Stimulated activated CD4-positive, alpha-beta T cell treated with anti-CD3 and anti-CD28 coated beads, Interleukin-4, amount 100 ng/mL, for 48 hours (primary cell): ENCODE measurements around the gene IFNL1.
"Not testable (repeated sequence)": the region's sequence is repeated elsewhere in the genome, so short reads cannot be mapped to it uniquely, and the experiment has no call there.

Source experiments
- DNase-seq, 2 donors: peaks; one replicate each; pipeline ENCODE4 v3.0.0-alpha.2; 2020; ENCODE audit warnings: low read depth in 2 of 2

Gene IFNL1

DNA sequence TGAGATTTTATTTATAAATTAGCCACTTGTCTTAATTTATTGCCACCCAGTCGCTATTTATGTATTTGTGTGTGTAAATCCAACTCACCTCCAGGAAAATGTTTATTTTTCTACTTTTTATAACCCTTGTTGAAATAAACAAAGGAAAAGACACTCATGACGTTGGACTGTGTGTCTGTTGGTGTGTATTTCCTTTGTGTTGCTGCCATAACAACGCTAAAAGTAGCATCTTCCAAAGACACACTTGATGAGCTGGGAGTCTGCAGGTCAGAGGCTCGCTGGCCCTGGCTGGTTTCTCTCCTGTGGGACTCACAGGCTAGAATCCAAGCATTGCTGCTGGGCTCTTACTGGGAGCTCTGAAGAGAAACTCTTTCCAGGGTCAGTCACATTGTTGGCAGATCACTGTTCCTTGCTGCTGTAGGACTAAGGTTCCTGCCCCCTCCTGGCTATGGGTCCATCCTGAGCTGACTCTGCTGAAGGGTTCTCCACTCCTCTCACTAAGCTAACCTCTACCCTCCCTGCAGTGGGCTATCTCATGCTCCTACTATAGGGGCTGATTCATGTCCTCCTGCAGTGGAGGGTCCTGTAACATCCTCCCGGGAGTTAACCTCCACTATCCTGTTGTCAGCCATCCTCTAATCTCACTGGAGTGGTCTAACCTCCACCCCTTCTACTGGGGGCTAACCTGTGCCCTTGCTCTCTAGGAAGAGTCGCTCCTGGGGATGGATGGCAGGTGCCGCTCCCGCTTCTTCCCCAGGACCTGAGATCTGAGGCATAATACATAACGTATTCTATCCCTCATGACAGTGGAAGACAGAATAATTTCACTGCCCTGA lies 26.0 kb upstream of the IFNL1 start:
- DNase-seq, result no peak

DNA sequence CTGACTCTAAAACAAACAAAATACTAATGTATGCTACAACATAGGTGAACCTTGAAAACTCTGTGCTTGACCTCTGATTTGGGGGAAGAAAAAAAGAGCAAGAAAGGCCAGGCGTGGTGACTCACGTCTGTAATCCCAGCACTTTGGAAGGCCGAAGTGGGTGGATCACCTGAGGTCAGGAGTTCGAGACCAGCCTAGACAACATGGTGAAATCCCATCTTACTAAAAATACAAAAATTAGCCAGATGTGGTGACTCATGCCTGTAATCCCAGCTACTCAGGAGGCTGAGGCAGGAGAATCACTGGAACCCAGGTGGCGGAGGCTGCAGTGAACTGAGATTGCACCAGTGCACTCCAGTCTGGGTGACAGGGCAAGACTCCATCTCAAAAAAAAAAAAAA lies 22.3 kb upstream of the IFNL1 start:
- not testable (repeated sequence) for DNase-seq

DNA sequence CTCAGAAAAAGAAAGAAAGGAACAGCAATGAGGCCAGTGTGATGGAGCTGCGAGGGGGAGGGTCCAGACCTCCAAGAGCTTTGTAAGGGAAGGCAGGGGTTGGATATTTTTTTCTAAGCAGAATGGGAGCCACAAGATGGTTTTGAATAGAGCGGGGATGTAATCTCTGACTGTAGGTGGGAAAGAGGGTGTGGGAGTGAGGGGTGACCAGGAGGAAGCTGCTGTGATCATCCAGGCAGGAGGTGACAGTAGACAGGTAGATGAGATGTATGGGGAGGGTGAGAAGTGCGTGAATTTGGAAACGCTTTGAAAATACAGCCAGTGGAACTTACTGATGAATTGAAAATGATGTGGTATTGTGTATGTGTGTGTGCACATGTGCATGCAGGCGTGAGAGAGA lies 20.6 kb upstream of the IFNL1 start:
- no peak for DNase-seq

- no peak for DNase-seq
Measured at GRCh38 chr19:39276740-39277139, 19.5 kb upstream of the IFNL1 start.

DNA sequence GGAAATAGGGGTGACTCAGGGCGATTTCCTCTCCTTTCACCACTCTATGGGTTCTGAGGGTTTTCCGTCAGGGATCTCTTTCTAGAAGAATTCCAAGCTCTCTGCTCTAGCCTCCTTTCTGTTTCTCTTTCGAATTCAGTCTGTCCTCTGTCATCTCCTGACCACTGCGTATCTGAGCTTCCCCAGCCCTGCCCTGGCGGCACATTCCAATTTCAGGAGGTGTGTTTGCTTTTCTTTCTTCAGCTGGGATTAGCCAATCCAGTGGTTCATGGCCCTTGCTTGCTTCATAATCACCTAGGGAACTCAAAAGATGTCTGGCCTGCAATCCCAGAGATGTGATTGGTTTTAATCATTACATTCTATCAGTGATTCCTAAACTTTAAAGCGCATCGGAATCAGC lies 18.6 kb upstream of the IFNL1 start:
- DNase-seq, result no peak

DNA sequence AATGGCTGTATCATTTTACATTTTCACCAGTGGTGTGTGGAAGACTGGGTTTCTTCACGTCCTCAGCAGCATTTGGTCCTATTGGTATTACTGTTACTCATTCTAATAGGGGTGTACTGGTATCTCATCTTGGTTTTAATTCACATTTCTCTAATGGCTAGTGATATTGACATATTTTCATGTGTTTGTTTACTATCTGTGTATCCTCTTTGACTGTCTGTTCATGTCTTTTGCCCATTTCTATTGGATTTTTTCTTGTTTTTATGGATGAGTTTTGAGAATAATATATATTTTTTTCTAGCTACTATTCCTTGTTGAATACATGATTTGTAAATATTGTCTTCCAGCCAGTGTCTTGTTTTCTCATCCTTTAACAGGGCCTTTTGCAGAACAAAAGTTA lies 14.2 kb upstream of the IFNL1 start:
- DNase-seq, result no peak

- no peak for DNase-seq
Measured at GRCh38 chr19:39284032-39284431, 12.2 kb upstream of the IFNL1 start.

DNA sequence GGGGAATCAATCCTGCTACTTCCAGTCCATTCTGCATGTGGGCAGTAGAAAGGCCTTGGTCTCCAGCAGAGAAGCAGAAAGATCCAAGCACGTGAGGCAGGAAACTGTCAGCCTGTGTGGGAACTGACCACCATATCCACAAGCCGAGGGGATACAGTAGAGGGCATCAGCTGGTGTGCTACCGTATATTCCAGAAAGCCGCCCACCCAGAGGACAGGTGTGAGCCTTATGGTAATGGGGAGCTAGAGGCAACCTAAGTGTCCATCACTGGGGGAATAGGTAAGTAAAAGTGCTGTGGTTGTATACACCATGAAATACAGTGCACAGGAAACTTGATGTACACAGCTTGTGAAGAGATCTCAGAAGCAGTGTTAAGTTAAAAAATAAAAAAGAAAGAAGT lies 2.8 kb upstream of the IFNL1 start:
- no peak for DNase-seq

DNA sequence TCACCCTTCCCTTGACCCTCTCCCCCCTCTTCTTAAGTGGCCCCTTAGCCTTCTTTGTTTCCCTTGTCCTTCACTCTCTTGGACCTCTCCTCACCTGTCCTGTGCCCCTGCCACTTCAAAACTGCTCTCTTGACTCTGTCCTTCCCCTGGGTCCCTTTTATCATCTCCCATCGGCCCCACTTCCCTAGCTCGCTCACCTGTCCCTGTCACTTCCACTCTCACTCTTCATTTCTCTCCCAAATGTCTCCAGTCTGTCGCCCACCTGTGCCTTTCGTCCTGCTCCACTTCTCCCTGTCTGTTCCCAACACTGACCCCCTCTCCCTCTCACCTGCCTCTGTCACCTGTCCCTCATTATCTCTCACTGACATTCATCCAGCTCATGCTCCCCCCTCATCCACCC lies 699 bp downstream of the IFNL1 start:
- no peak for DNase-seq

- DNase-seq, result peak; percentile 13 to 22
Measured at GRCh38 chr19:39297931-39298634, 1.9 kb downstream of the IFNL1 start.

DNA sequence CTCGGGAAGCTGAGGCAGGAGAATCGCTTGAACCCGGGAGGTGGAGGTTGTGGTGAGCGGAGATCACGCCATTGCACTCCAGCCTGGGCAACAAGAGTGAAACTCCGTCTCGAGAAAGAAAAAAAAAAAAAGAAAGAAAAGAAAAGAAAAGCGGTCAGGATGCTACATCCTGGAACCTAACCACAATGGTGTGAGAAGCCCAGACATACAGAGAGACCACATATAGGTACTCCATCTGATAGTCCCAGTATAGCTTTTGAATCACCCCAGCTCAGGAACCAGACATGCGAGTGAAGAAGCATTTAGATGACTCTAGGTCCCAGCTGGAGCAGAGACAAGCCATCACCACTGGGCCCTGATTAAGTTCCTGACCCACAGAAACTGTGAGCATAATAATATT lies 3.2 kb downstream of the IFNL1 start:
- DNase-seq, result no peak

DNA sequence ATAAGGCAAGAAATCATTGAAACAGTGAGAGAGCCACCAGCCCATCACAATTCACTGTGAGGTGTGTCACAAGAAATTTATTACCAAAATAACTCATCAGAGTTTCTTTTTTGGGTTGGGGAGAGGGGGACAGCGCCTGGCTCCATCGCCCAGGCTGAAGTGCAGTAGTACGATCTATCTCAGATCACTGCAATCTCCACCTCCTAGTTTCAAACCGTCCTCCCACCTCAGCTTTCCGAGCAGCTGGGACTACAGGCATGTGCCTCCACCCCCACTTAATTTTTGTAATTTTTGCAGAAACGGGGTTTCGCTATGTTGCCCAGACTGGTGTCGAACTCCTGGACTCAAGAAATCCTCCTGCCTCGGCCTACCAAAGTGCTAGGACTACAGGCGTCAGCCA lies 3.6 kb downstream of the IFNL1 start:
- DNase-seq, result no peak

DNA sequence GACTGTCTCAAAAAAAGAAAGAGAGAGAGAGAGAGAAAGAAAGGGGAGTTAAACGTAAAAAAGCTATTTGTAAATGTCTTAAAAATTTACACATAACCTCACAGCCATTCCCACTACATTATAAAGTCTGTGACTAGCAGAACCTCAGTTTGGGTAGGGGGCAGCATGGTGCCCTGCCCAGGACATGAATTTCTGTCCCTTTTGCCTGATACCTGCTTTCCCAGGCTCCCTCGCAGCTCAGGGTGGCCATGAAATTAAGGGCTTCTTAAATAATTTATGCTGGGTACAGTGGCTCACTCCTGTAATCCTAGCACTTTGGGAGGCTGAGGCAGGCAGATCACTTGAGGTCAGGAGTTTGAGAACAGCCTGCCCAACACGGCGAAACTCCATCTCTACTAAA lies 4.8 kb downstream of the IFNL1 start:
- DNase-seq, result no peak

DNA sequence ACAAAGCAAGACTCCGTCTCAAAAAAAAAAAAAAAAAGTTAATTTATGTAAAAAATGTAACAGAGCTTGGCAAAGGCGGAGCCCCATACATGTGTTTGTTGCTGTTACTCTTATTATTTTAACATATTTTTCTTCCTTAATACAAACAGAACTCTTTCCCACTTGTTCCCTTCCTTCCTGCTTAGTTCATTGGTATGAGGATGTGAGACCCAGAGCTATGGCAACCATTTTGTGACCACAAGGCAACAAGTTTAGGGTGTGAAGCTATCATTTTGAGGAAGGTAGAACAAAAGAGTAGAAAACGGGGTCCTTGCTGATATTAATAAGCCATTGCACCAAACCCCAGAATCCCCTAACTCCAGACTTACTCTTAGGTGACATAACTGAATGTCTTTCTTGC lies 5.4 kb downstream of the IFNL1 start:
- DNase-seq, result no peak

GRCh38 chr19:39303373-39304184 lies 7.4 kb downstream of the IFNL1 start:
- DNase-seq, result no peak

DNA sequence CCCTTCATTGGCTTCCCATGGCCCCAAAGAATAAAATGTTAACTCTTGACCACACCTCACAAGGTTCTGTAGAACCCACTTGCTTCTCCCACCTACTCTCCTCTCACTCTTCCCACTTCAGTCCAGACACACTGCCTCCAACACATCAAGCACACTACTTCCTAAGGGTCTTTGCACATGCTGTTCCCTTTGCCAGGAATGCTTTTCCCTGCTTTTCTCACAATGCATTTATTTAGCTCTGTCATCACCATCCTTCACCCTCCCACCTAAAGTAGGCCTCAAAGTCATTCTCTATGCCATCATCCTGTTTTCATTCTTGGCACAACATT lies 7.9 kb downstream of the IFNL1 start:
- no peak for DNase-seq

- DNase-seq, result no peak
Measured at GRCh38 chr19:39304701-39305571, 8.7 kb downstream of the IFNL1 start.

DNA sequence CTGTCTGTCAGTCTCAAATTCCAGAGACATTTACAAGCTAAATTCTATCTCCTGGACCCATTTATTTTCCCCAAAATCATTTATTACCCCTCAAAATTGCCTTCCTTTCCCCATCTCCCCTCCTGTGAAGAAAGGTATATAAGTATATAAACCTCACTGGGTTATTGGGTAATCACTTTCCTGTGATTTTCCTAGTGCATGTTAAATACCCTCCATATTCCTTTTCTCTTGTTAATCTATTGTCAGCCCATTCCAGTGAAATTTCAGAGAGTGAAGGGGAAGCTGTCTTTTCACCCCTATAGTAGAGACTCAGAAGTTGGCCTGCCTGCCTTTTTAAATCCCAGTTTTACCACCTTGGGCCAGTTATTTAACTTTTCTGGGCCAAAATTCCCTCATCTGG lies 9.9 kb downstream of the IFNL1 start:
- DNase-seq, result no peak

GRCh38 chr19:39307046-39307821 lies 11.0 kb downstream of the IFNL1 start:
- DNase-seq, result no peak

GRCh38 chr19:39307822-39308530 lies 11.8 kb downstream of the IFNL1 start:
- no peak for DNase-seq
